GM23248 (cell line): Measurements from ENCODE around the gene E2F7.

Experiments
- EZH2 ChIP-seq: fragments of 200-600 bp; sonication (generic); IDR thresholded peaks from 2 replicates; pipeline ENCODE4 v1.6.1; 2018; ENCODE audit warnings: antibody characterized with exemption, mild to moderate bottlenecking; ENCODE audit not compliant: insufficient read depth, poor library complexity, severe bottlenecking
- EZH2phosphoT487 ChIP-seq: fragments of 200-600 bp; sonication (generic); IDR thresholded peaks from 2 replicates; pipeline ENCODE4 v1.6.1; 2018; ENCODE audit warnings: antibody characterized with exemption, moderate library complexity, mild to moderate bottlenecking, low read depth; ENCODE audit not compliant: insufficient read depth

GRCh38 chr12:77065361-77066204, at the start of gene E2F7:
- TF ChIP-seq EZH2: no peak
- no peak for TF ChIP-seq EZH2phosphoT487
